ENCODE measurements around the gene SSTR5.
"Not testable (repeated sequence)": the region's sequence is repeated elsewhere in the genome, so short reads cannot be mapped to it uniquely, and the experiment has no call there.

SSTR5 gene

DNA sequence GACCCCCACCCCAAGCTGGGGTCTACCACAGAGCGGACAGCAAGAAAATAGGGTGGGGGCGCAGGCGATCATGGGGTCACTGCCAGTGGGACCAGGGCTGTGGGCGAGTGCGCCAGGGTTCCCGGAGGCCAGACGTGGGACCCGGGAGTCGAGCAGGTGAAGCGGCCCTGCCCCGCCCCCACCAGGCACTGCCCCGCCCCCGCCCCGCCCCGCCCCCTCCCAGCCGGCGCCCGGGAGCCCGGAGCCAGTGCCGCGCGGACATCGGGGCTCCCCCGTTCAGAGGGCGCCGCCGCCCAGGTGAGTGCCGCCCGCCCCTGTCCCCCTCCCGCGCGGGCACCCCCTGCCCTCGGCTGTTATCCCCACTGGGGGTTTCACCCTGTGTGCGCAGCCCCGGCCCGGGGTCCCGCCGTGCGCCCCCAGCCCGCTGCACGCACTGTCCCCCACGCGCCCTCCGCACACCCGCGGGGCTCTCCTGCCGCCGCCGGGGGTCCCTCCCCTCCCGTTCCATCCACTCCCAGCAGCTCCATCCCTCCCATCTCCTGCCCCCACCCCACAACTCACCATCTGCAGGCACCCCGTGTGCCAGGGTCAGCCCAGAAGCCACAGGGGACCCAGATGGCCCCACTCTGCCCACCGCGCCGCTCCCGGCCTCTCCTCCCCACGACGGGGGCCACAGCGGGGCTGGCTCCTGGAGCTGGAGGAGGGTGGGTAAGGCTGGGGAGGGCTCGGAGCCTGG lies at the start of gene SSTR5:
TSS of gene SSTR5 (plus strand) at position 222 of the 736 bp plus-strand sequence. CDS start 6,122 bp downstream, outside the sequence.
- Mint-ChIP-seq H3K36me3 (ENCODE audit: low read depth) (peaks cover 1% of the 10 kb centered on the region), H3K27me3 (peaks cover 18% of the 10 kb centered on the region), H3K9me3 (no peaks in the 10 kb centered on the region), H3K4me1 (peaks cover 3% of the 10 kb centered on the region), H3K27ac (no peak within 1 kb of the TSS), H3K4me3 (no peak within 1 kb of the TSS)
- ATAC-seq (no peak), DNase-seq (no peak)

DNA sequence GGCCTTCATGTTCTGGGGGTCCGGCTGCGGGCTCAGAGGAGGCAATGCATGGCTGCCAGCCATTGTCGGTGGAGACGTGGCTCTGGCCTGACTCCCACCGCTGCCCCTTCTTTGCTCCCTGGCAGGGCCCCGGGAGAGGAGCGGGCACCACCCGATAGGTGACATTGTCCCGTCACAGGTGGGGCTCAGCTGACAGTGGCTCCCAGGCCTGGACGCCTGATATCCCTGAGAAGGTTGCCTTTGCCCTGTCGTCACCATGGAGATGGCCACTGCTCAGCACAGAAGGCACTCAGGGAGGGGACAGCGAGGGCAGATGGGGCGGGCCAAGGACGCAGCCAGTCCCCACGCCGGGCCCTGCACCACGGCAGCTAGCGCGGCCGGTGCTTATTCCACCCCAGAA lies 48.4 kb upstream of the SSTR5 start:
- ATAC-seq (no peak), DNase-seq (no peak)
- Mint-ChIP-seq H3K4me1 (no peaks in the 10 kb centered on the region), H3K9me3 (no peaks in the 10 kb centered on the region), H3K27ac (no peak overlapping the region), H3K4me3 (no peak overlapping the region), H3K36me3 (ENCODE audit: low read depth) (no peaks in the 10 kb centered on the region), H3K27me3 (peaks cover 5% of the 10 kb centered on the region)

DNA sequence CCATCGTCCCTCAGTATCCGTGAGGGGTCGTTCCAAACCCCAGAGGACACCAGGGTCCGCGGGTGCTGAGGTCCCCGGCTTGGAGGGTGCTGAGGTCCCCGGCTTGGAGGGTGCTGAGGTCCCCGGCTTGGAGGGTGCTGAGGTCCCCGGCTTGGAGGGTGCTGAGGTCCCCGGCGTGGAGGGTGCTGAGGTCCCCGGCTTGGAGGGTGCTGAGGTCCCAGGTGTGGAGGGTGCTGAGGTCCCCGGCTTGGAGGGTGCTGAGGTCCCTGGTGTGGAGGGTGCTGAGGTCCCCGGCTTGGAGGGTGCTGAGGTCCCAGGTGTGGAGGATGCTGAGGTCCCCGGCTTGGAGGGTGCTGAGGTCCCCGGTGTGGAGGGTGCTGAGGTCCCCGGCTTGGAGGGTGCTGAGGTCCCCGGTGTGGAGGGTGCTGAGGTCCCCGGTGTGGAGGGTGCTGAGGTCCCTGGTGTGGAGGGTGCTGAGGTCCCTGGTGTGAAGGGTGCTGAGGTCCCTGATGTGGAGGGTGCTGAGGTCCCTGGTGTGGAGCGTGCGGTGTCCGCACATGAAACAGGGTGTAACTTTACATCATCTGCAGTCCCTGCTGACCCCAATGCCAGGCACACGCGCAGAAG lies 47.3 kb upstream of the SSTR5 start:
- peaks cover 13% of the 10 kb centered on the region for H3K27me3 Mint-ChIP-seq
- H3K27ac Mint-ChIP-seq; H3K36me3 Mint-ChIP-seq (ENCODE audit: low read depth); H3K4me1 Mint-ChIP-seq; H3K9me3 Mint-ChIP-seq; ATAC-seq; DNase-seq; H3K4me3 Mint-ChIP-seq: not testable (repeated sequence)

DNA sequence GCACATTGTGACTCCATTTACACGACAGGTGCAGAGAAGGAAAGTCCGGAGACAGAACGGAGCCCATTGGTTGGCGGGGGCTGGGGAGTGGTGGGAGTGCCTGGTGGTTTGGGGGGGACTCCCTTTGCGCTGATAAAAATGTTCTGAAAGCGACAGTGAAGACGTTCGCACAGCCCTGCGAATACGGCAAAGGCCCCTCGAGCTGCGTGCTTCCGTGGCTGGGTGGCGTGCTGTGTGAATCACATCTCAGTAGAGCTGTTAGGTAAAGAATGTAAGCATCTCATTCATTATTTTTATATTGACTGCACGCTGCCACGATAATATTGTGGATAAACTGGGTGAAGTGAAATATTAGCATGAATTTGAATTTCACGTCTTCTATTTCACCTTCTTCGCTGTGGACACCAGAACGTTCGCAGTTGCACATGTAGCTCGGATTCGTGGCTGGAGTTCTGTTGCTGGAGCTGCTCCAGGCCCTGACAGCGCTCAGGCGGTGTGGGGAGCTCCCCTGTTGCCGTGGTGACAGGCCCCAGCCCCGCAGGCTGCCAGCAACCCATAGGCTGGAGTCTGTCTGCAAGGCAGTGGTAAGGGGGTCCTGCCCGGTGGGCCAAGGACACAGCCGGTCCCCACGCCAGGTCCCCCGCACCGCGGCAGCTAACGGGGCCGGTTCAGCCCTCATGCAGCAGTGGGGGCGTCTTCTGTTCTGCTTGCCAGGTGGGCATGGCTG lies 46.3 kb upstream of the SSTR5 start:
- no peak overlapping the region for H3K27ac Mint-ChIP-seq
- ATAC-seq (no peak), DNase-seq (no peak)
- H3K4me1 Mint-ChIP-seq, result no peaks in the 10 kb centered on the region
- H3K36me3 Mint-ChIP-seq (ENCODE audit: low read depth), result no peaks in the 10 kb centered on the region
- no peak overlapping the region for H3K4me3 Mint-ChIP-seq
- peaks cover 13% of the 10 kb centered on the region for H3K27me3 Mint-ChIP-seq
- no peaks in the 10 kb centered on the region for H3K9me3 Mint-ChIP-seq

DNA sequence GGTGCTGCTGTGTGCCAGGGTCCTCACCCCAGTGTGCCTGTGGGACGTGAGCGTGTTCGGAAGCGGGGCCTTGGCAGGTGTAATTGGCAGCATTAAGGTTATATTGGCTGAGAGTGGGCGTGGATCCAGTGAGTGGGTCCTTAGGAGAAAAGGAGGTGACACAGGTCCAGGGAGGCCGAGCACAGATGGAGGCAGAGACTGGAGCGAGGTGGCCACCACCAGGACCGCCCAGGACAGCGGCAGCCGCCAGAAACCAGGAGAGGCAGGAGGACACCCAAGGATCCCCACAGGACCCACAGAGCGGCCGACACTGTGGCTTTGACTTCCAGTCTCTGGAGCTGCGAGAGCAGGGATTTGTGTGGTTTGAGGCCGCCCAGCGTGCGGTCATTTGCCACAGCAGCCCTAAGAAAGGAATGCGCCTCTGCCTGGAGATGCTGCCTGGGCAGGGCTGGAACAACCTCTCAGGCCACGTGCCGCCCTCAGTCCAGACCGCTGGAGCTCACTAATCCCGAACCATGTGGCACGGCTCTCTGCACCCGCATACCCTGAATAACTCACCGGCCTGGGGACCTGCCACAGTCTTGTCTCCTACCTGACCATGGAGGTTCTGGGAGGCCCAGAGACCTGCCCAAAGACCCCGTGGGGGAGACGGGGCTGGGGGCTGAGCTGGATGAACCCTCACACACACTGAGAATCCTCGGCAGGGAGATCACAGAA lies 45.6 kb upstream of the SSTR5 start:
- Mint-ChIP-seq H3K4me3 (no peak overlapping the region), H3K27ac (no peak overlapping the region), H3K27me3 (peaks cover 13% of the 10 kb centered on the region), H3K9me3 (no peaks in the 10 kb centered on the region), H3K4me1 (no peaks in the 10 kb centered on the region), H3K36me3 (ENCODE audit: low read depth) (no peaks in the 10 kb centered on the region)
- ATAC-seq, result no peak
- no peak for DNase-seq

DNA sequence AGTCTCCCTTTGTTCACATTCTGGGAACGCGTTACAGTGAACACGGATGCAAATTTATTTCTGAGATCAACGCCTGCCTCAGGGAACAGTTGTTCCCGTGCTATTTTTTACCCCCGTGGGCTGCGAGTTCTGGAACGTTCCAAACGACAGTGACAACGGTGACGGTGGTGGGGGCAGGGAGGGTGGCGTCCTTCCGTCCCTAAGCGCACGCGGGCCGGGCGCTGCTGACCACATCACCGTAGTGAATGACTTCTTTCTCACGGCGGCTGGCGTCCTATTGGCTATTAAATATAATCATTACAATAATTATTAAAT lies 45.1 kb upstream of the SSTR5 start:
- Mint-ChIP-seq H3K4me1 (no peaks in the 10 kb centered on the region), H3K9me3 (no peaks in the 10 kb centered on the region), H3K27me3 (peaks cover 13% of the 10 kb centered on the region), H3K36me3 (ENCODE audit: low read depth) (no peaks in the 10 kb centered on the region), H3K4me3 (no peak overlapping the region), H3K27ac (no peak overlapping the region)
- DNase-seq (no peak), ATAC-seq (no peak)

DNA sequence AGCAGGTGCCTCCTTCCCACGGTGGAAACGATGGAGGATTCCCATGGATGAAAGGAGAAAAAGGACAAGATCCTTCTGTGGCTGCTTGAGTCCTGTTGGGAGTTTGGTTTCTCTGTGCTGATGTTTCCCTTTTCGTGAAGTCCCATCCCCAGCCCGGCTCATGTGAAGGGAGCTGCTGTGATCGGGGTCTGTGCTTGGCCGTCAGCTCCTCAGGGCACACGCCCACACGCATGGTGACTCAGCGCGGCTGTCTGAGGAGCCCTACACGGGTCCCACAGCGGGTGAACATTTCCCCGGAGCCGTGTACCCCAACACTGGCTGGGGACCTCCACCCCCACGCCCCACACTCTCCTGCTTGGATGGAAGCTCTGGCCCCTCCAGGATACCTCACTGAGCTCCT lies 44.5 kb upstream of the SSTR5 start:
- no peak overlapping the region for H3K4me3 Mint-ChIP-seq
- no peaks in the 10 kb centered on the region for H3K36me3 Mint-ChIP-seq (ENCODE audit: low read depth)
- no peaks in the 10 kb centered on the region for H3K9me3 Mint-ChIP-seq
- DNase-seq (no peak), ATAC-seq (peak; percentile 35)
- no peaks in the 10 kb centered on the region for H3K4me1 Mint-ChIP-seq
- peaks cover 13% of the 10 kb centered on the region for H3K27me3 Mint-ChIP-seq
- H3K27ac Mint-ChIP-seq, result no peak overlapping the region

DNA sequence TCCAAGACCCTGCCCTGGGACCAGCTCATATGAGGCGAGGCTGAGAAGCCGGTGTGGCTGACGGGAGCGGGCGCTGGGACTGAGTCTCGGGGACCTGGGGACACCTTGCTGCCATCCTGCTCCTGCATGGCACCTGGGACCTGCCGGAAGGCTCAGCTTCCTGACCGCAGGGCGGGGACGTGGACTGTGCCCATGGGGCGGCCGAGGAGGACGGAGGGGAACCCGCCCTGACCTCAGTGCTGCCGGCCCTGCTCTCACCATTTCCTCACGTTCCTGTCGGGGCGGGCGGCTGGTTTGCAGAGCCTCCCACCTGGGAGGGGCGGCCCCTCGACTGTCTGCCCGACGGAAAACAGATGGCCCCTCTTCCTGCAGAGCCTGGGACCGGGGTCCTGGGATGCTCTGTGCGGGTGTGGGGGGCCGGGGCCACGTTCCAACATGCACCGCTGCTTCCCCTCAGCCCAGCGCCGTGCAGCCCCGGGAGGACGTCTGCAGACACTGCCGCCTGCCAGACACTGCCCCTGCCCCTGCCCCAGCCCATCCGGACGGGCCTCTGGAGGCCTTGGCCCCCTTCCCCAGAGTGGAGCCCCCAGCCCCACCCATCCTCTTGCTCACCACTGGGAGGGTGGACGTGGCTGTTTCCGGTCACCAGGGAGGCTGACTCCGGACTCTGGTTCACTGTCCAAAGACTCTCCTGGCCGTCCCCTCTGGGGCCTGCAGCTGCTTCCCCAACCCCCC lies 43.9 kb upstream of the SSTR5 start:
- Mint-ChIP-seq H3K27me3 (peaks cover 13% of the 10 kb centered on the region), H3K36me3 (ENCODE audit: low read depth) (no peaks in the 10 kb centered on the region), H3K4me1 (no peaks in the 10 kb centered on the region), H3K9me3 (no peaks in the 10 kb centered on the region), H3K4me3 (no peak overlapping the region), H3K27ac (no peak overlapping the region)
- no peak for ATAC-seq
- DNase-seq, result no peak

DNA sequence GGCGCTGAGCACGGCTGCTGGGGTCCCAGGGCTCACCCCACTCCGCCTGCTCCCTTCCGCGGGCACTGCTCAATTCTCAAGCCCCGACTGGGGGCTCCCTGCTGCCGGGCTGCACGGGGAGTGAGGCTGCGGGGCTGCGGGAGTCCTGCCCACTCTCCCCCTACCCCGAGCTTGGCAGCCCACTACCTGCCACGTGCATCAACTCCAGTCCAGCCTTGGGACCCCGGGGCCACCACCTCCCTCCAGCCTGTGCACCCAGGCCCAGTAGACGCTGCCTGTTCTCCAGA lies 43.3 kb upstream of the SSTR5 start:
- Mint-ChIP-seq H3K4me3 (no peak overlapping the region), H3K9me3 (no peaks in the 10 kb centered on the region), H3K27me3 (peaks cover 13% of the 10 kb centered on the region), H3K36me3 (ENCODE audit: low read depth) (no peaks in the 10 kb centered on the region), H3K4me1 (no peaks in the 10 kb centered on the region), H3K27ac (no peak overlapping the region)
- ATAC-seq, result no peak
- DNase-seq, result no peak

DNA sequence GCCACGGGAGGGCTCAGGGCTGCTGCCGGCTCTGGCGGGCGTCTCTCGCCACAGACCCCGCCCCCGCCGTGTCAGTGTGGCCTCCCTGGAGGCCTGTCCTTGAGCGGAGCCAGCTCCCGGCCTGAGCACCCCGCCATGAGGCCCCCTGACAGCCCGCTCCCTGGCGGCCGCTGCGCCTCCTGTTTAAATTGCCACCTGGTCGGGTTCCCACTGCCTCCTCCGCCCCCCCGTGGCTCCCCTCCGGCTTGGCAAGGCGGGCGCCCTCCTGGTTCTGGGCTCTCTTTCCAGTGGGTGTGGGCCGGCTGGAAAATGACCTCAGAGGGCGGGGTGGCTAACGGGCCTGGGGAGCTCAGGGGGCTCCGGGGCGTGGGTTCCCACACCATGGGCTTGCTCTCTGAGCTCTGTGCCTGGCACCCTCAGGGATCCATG lies 42.1 kb upstream of the SSTR5 start:
- Mint-ChIP-seq H3K4me3 (no peak overlapping the region), H3K36me3 (ENCODE audit: low read depth) (no peaks in the 10 kb centered on the region), H3K27ac (no peak overlapping the region), H3K4me1 (no peaks in the 10 kb centered on the region), H3K9me3 (no peaks in the 10 kb centered on the region), H3K27me3 (peaks cover 13% of the 10 kb centered on the region)
- ATAC-seq (no peak), DNase-seq (no peak)

DNA sequence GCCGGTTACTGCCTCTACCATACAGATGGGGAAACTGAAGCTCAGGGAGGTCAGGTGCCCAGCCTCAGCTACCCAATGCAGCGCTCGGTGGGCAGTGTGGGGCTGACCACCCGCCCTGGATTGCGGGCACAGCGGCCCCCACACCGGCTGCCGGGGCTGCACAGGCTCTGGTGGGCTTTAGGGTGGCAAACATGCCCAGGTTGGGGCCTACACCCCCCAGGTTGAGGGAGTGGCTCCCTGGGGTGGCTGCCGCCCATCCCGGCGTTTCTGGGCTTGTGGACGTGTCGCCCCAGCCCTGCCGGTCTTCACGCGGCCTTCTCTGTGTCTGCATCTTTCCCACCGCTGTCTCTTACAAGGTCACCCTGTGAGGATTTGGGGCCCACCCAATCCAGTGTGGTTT lies 40.9 kb upstream of the SSTR5 start:
- Mint-ChIP-seq H3K27ac (no peak overlapping the region), H3K9me3 (no peaks in the 10 kb centered on the region), H3K36me3 (ENCODE audit: low read depth) (no peaks in the 10 kb centered on the region), H3K27me3 (peaks cover 13% of the 10 kb centered on the region), H3K4me3 (no peak overlapping the region), H3K4me1 (no peaks in the 10 kb centered on the region)
- ATAC-seq (no peak), DNase-seq (no peak)

DNA sequence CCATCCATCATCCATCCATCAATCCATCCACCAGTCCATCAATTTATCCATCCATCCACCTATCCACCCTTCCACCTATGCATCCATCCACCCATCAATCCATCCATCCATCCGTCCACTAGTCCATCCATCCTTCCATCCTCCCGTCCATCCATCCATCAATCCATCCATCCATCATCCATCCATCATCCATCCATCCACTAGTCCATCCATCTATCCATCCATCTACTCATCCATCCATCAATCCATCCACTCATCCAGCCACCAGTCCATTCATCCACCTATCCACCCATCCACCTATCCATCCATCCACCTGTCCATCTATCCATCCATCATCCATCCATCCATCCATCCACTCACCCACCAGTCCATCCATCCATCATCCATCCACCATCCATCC lies 39.9 kb upstream of the SSTR5 start:
- DNase-seq (no peak), ATAC-seq (no peak)
- H3K9me3 Mint-ChIP-seq, result no peaks in the 10 kb centered on the region
- no peaks in the 10 kb centered on the region for H3K4me1 Mint-ChIP-seq
- no peak overlapping the region for H3K4me3 Mint-ChIP-seq
- no peak overlapping the region for H3K27ac Mint-ChIP-seq
- H3K27me3 Mint-ChIP-seq, result peaks cover 13% of the 10 kb centered on the region
- no peaks in the 10 kb centered on the region for H3K36me3 Mint-ChIP-seq (ENCODE audit: low read depth)

DNA sequence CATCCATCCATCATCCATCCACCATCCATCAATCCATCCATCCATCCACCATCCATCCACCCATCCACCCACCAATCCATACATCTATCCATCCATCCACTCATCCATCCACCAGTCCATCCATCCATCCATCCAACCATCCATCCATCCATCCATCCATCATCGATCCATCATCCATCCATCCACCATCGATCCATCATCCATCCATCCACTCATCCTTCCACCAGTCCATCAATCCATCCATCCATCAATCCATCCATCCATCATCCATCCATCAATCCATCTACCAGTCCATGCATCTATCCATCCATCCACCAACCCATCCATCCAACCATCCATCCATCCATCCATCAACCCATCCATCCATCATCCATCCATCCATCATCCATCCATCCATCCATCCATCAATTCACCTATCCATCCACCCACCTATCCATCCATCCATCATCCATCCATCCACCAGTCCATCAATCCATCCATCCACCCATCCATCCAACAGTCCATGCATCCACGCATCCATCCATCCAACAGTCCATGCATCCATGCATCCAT lies 39.3 kb upstream of the SSTR5 start:
- no peak for ATAC-seq
- H3K36me3 Mint-ChIP-seq (ENCODE audit: low read depth), result no peaks in the 10 kb centered on the region

More for the DNA sequence above, 39.3 kb upstream of the SSTR5 start:
- Mint-ChIP-seq H3K4me3 (no peak overlapping the region), H3K27me3 (peaks cover 10% of the 10 kb centered on the region), H3K27ac (no peak overlapping the region), H3K4me1 (no peaks in the 10 kb centered on the region), H3K9me3 (no peaks in the 10 kb centered on the region)
- no peak for DNase-seq

Data from activated naive CD8-positive, alpha-beta T cell treated with anti-CD3 and anti-CD28 coated beads, Interleukin-2, amount 50 U/mL, for 24 hours (primary cell).